NCI-H1417 (cell line): ENCODE results near the gene KIAA0513.
A peak's percentile ranks its signal among the peaks of the same experiment; 100 is the strongest.

Experiments used
- DNase-seq, 3 experiments: peaks; one replicate each; lab custom pipeline; 2025; lab: John Stamatoyannopoulos, UW

Gene KIAA0513

DNA sequence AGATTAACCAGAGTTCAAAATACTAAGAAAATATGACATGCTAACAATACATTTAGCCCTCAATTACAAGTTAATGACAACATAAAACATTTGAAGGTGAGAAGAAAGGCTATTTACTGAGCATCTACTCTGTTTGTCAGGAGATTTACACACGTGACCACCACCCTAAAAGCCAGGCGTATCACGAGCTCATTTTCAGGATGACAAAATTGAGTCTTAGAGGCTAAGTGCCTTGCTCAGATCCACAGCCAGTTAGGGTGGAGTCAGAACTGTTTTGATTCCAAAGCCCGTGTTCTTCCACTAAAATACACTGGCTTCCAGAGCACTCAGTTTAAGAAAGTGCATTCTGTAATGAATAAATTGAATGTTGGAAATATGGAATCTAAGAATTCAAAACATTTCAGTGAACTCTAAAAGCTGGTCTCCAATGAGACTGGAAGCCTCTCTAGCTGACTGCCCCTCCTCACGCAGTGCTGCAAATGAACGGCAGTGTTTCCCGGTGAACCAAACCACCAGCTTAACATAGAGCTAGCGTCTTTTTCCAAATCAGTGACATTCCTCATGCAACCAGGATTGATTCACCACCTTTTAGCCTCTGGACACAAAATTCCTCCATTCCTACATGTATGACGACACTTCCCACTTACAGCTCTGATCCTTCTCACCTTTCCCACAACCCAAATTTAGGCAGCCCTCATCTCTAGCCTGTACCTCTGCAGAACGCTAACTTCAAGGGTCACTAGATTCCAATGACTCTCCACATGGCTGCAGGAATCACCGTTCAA, 22.1 kb upstream of the KIAA0513 start:
- no peak for DNase-seq

- DNase-seq = no peak
Measured at GRCh38 chr16:85006639-85007038, 21.0 kb upstream of the KIAA0513 start.

- DNase-seq = no peak
Measured at GRCh38 chr16:85007496-85008214, 19.9 kb upstream of the KIAA0513 start.

DNA sequence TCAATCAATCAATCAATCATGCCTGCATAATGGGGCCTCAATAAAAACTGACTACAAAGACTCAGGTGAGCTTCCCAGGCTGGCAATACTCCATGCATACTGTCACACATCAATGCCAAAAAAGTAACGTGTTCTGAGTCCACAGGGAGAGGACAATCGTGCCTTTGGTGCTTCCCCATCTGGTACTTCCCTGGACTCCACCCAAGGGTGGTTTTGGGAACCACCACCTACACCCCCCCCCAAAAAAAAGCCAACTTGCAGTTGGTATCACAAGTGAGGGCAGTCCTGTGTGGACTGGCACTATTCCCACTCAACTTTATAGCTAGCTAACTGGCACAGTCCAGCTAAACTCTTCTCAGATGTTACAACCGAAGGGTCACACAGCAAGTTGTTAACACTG, 19.3 kb upstream of the KIAA0513 start:
- DNase-seq = no peak

DNA sequence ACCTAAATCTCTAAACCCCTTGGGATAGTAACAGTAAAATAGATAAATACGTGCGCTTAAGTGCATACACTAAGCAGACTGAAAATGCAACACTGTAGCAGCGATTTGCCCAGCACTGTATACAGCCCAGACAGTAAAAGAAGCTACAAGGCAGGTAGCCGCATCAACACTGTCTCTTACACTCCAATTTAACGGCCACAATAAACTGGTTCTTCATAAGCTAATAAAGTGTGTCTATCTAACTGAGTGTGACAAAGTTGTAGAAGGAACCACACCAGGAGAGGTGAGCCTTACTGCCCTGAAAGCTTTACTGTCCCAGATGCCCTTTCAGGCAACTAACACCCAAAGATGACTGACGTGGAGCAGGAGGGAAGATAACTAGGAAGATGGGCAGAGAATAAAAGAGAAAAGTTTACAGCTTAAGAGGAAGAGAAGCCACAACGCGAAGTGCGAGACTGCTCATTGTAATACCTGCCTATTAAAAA, 17.1 kb upstream of the KIAA0513 start:
- no peak for DNase-seq

- peak; percentile 66 to 91 (median 87) for DNase-seq
Measured at GRCh38 chr16:85010931-85011845, 16.4 kb upstream of the KIAA0513 start, which contains the start of gene ZDHHC7. ZDHHC7 (minus strand) TSS chr16:85011535; CDS start chr16:84990618, 20,917 bp downstream.

- DNase-seq = no peak
Measured at GRCh38 chr16:85011846-85012284, 15.7 kb upstream of the KIAA0513 start.

- no peak for DNase-seq
Measured at GRCh38 chr16:85014311-85014710, 13.3 kb upstream of the KIAA0513 start.

DNA sequence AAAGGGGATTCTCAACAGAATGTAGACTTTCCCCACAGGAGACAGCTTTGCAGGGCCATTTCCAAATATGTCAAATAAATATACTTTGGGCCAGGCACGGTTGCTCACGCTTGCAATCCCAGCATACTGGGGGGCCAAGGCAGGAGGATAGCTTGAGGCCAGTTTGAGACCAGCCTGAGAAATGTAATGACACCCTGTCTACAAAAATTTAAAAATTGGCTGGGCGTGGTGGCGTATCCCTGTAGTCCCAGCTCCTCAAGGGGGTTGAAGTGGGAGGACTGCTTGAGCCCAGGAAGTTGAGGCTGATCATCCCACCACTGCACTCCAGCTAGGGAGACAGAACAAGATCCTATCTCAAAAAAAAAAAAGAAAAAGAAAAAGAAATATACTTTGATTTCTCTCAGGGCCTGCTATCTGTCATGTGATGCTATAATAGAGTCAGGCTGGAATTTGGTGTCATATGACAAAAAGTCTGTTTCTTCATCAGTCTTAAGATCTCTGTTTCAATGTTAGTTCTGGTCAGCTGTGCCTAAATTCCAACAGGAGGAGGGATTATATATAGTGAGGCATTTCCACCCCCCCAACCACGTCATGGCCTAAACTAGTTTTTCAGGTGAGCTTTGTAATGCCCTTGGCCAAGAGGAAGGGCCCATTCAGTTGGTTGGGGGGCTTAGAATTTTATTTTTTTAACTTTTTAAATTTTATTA, 12.0 kb upstream of the KIAA0513 start:
- DNase-seq = no peak

DNA sequence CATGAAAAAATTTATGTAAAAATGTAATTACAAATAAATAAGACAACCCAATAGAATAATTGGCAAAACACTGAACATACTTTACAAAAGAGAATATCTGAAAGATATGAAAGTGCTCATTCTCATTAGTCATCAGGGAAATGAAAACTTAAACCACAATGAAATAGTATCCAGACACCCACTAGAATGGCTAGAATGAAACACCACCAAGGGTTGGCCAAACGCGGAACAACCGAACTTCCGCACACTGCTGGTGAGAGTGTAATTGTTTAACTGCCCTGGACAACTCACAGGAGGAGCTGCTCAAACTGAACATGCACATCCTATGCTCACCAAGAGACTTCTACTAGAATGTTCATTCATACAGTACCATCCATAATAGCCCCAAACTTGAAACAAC, 10.4 kb upstream of the KIAA0513 start:
- no peak for DNase-seq

- no peak for DNase-seq
Measured at GRCh38 chr16:85017633-85018032, 10.0 kb upstream of the KIAA0513 start.

- DNase-seq = no peak
Measured at GRCh38 chr16:85018529-85019236, 8.9 kb upstream of the KIAA0513 start.

DNA sequence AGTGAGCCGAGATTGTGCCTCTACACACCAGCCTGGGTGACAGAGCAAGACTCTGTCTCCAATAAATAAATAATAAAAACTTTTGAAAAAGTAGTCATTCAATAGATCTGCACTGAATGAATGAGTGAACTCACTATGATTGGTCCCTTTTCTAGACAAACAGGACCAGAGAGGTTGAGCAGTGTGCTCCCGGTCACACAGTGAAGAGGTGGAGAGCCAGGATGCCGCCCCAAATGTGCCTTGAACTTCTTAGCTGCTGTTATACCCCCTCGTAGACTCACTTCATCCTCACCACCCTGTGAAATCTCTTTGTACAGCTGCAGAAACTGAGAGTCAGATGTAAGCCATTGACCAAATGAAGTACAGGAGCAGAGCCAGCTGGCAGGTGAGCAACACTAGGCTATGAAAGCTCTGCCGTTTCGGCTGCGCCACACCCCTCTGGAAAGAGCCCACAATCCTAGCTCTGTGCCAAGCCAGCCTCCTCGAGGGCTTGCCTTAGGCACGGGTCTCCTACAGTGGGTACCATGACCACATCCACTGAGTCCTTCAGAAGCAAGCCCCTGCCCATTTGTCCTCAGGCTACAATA, 7.8 kb upstream of the KIAA0513 start:
- DNase-seq = no peak

- no peak for DNase-seq
Measured at GRCh38 chr16:85025781-85026653, 1.6 kb upstream of the KIAA0513 start.

DNA sequence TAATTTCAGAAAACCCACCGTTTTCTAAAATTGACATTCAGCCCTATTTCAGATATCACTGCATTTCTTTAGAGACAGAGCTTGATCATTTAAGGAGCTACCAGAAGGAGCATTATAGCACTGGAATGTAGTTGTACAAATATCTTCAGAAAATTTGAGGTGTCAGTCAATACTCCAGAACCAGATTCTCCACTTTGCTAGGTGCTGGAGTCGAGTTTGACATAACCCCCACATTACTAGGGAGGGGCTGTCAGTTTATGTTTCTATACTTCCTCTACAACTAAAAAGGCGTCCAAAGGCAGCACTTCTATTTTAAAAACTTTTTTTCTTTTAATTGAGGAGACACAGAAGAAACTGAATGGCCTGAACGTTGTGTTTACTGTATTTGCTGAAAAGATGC, 892 bp upstream of the KIAA0513 start:
- no peak for DNase-seq

DNA sequence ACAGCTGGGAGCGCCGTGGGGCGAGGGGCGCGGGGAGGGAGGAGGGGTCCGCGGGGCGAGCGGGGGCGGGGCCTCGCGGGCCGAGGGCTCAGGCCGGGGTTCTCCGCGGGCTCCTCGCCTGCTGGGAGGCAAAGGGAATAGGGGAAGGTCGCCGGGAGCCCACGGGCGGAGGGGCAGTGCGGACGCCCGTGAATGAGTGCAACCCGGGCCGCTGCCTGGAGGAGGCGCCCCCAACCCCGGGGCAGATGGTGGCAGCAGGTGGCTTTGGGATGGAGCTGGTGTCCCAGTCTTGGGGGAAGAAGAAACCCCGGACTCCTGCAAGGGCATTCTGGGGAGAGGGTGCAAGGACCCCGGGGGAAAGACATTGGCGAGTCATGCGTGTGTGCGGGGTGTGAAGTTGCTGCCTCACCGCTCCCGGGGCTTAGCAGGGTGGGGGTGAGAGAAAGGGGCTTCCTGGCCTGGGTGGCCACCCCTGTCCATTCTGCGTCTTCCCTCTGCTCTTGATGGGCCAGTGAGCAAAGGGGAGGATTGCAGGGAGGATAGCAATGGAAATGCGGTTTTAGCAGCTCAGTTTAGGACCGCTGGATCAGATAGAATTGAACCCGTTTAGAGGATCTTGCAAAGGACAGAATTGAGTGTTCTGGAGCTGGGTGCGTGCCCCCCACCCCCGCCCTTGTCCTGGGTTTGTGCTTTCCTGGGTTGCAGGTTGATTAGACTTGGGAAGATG, 526 bp downstream of the KIAA0513 start:
- peak in 1 of 3 experiments; percentile 50 for DNase-seq

GRCh38 chr16:85028685-85029407, 1.3 kb downstream of the KIAA0513 start:
- DNase-seq = no peak

GRCh38 chr16:85029408-85029784, 1.8 kb downstream of the KIAA0513 start:
- no peak for DNase-seq
